ENCODE data around the gene LRP8.

LRP8 gene

DNA sequence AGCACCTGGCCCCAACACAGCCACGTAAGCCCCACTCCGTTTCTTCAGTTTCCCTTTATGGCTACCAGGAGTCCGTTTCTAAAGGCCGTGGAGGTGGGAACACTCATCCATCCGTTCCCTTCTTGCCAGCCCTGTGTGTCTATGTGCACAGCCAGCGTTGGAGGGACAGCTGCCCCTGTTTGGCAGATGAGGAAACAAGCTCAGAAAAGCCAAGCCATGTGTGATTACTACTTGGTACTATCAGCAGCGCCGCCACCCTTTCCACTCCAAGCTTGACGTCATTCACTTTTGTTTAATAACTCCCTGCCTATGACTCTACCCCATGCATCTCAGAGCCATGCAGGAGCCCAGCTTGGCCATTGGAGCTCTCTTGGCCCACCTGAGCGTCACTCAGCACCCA, 3.5 kb downstream of the LRP8 start:
- no peak for DNase-seq (ENCODE audit: low read depth in 2 of 2, low spot score in 1 of 2)

DNA sequence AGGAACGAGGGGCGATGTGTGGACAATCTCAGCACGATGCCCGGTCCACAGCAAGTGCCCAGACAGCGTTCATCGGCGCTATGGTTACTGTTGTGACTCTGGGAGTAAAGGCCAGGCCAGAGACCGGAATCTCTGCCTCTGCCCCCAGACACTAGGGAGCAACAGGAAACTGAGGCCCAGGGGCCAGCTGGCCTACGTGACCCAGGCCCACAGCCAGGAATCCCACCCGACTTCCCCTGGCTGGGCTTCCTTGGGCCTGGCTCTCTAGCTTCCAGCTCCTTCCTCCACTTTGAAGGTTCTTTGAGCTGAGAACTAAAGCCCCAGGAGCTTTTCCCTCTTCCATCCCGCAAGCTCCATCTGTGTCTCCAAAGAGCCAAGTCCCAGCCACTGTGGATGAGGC, 4.6 kb downstream of the LRP8 start:
- DNase-seq (ENCODE audit: low read depth in 2 of 2, low spot score in 1 of 2) = no peak

DNA sequence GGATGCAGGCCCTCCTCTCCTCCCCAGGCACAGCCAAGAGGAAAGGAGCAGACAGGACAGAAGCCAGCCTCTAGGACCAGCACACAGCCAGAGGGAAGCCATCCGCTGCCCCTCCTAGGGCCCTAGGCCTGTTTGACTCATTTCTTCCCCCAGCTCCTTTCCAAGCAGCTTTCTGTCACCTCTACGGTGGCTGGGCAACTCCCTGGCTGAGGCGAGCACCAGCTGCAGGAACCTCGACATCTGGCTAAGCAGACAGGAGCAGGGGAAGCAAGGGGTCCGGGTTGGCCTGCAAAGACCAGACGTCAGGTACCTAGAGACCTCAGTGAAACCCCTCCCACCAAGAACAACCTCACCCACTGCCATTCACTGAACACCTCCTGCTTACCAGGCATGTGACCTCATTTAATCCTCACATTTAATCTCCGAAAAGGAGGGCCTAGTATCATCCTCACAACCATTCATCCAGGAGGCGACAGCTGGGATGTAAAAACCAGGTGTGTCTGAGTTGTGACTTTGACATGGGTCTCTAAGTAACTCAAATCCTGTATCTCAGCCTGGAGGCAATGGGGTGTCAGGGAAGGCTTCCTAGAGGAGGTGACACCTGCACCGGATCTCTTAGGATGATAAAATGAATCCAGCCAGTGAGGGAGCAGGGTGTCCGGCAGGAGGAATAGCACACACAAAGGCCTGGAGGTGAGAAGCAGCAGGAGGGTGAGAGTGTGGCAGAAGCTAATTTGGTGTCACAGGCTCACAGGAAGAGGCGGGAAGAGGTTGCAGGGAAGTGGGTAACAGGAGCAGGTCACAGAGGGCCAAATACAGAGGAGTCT, 5.9 kb downstream of the LRP8 start:
- DNase-seq (ENCODE audit: low read depth in 2 of 2, low spot score in 1 of 2) = no peak

- DNase-seq (ENCODE audit: low read depth in 2 of 2, low spot score in 1 of 2) = no peak
Observed at GRCh38 chr1:53321366-53321765, 6.5 kb downstream of the LRP8 start.

DNA sequence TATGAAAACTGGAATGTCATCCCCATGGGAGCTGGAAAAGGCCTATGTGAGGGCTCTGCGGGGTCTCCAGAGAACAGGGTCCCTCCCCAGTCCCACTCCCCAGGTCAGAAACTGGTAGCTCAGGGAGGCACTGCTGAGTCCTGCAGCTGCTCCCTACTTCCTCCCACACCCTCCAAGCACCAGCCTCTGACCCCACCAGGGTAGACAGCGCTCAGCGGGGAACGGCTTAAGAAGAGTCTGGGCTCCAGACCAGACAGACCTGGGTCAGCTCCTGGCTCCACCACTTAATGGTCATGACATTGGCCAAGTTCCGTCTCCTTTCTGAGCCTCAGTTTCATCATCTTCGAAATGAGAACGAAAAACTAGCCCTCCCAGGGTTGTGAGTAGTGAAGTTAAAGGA, 7.2 kb downstream of the LRP8 start:
- DNase-seq (ENCODE audit: low read depth in 2 of 2, low spot score in 1 of 2) = no peak

GRCh38 chr1:53319296-53320101, 8.4 kb downstream of the LRP8 start:
- DNase-seq (ENCODE audit: low read depth in 2 of 2, low spot score in 1 of 2) = no peak

- DNase-seq (ENCODE audit: low read depth in 2 of 2, low spot score in 1 of 2) = no peak
Observed at GRCh38 chr1:53317646-53318539, 10.0 kb downstream of the LRP8 start.

- DNase-seq (ENCODE audit: low read depth in 2 of 2, low spot score in 1 of 2) = no peak
Observed at GRCh38 chr1:53316766-53317581, 10.9 kb downstream of the LRP8 start.

DNA sequence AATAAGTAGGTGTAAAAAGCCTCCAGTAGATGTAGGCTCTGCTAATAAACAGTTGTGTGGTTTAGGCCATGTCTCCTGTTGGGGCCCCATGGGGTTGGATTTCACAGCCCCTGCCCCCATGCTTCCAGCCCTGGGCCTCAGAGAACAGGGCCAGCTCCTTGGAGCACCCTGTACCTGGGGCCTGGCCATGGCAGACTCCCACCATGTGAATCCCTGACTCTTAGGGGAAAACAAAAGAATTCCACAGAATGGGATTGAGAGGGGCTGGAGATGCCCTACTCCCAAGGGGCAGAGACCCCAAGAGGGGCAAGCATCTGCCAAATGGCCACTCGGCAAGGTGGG, 11.5 kb downstream of the LRP8 start:
- DNase-seq (ENCODE audit: low read depth in 2 of 2, low spot score in 1 of 2) = no peak

- DNase-seq (ENCODE audit: low read depth in 2 of 2, low spot score in 1 of 2) = no peak
Observed at GRCh38 chr1:53315456-53316423, 12.1 kb downstream of the LRP8 start.

DNA sequence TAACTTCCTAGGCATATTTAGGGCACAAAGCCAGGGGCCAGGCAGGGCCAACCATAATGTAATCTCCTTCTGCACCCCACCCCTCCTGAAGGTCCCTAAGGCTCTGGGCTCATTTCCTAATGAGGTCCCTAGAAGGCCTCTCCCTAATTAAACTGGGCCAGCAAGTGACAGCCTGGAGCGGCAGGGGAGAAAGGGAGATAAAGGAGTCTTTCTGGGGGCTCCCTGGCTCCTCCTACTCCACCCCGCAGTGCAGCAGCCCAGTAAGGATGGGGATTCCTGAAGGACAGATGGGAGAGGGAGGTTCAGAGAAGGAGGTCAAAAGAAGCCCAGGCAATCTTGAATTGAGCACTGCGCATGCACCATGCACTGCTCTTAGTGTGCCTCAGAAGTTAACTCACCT, 12.8 kb downstream of the LRP8 start:
- no peak for DNase-seq (ENCODE audit: low read depth in 2 of 2, low spot score in 1 of 2)

- DNase-seq (ENCODE audit: low read depth in 2 of 2, low spot score in 1 of 2) = no peak
Observed at GRCh38 chr1:53314606-53315005, 13.3 kb downstream of the LRP8 start.

- DNase-seq (ENCODE audit: low read depth in 2 of 2, low spot score in 1 of 2) = no peak
Observed at GRCh38 chr1:53314096-53314495, 13.8 kb downstream of the LRP8 start.

DNA sequence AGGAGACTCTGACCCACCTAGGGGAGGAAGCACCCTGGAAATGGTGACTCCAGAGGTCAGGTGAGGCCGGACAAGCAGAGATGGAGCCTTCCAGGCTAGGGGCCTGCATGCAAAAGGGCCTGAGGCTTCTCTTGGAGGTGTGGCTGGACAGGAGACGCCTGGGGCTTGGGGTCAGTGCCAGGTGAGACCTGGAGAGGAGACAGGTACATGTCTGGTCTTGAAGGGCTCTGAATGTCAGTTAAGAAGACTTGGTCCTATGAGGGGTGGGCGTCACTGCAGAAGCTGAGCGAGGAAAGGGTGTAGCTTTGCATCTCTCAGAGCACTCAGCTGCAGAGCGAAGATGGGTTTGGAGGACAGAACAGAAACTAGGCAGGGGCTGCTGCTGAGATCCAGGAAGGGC, 14.3 kb downstream of the LRP8 start:
- DNase-seq (ENCODE audit: low read depth in 2 of 2, low spot score in 1 of 2) = no peak

DNA sequence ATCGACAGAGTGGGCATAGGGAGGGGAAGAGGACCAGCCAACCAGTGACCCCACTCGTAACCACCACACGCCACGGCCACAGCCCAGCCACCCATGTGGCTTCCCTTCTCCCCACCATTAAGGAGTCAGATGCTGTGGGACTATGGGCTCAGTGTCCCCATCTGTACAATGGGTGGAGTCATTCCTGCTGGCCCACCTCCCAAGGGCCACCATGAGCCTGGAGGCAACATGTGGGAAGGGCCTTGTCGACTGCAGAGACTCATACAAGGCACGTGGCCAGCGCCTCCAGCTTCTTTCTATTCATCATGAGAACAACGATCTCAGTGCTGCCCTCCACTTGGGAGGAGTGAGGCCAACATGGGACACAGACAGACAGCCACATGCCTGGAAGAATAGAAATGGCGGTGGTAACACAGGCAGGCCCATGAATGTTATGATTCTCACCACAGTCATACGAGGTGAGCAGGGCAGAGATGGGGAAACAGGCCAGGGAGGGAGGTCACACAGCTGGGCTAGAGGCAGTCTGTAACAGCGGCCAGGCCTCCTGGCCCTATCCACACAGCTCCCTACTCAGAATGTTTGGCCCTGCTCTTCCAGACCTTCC, 16.1 kb downstream of the LRP8 start:
- DNase-seq (ENCODE audit: low read depth in 2 of 2, low spot score in 1 of 2) = no peak

- no peak for DNase-seq (ENCODE audit: low read depth in 2 of 2, low spot score in 1 of 2)
Observed at GRCh38 chr1:53310847-53311681, 16.8 kb downstream of the LRP8 start.

GRCh38 chr1:53309802-53310201, 18.1 kb downstream of the LRP8 start:
- DNase-seq (ENCODE audit: low read depth in 2 of 2, low spot score in 1 of 2) = no peak

- DNase-seq (ENCODE audit: low read depth in 2 of 2, low spot score in 1 of 2) = no peak
Observed at GRCh38 chr1:53308506-53308905, 19.4 kb downstream of the LRP8 start.
